OCI-LY3 (cell line): ENCODE measurements around the gene DISP3.
A peak's percentile ranks its signal among the peaks of the same experiment; 100 is the strongest.

Experiments used
- H2AFZ ChIP-seq: fragments of 200-600, 300-600 bp; shearing (Covaris generic); 2 replicates; pipeline ENCODE4 v1.6.0; 2014; ENCODE audit warnings: antibody characterized with exemption, low read depth, low read length
- H3K27ac ChIP-seq: fragments of 200-600, 300-600 bp; sonication (generic); 2 replicates; pipeline ENCODE4 v1.5.1; 2014; ENCODE audit warnings: mild to moderate bottlenecking, low read length, moderate library complexity, mixed read lengths
- H3K27me3 ChIP-seq: fragments of 200-600, 300-600 bp; sonication (generic); 2 replicates; pipeline ENCODE4 v1.6.1; 2014; ENCODE audit warnings: low read depth, low read length, mixed read lengths
- H3K36me3 ChIP-seq: fragments of 200-600, 300-600 bp; sonication (generic); replicated peaks from 2 replicates; pipeline ENCODE3; 2014; ENCODE audit warnings: low read depth, low read length, mixed read lengths
- H3K4me1 ChIP-seq: fragments of 300-600, 200-600 bp; sonication (generic); 2 replicates; pipeline ENCODE4 v1.6.1; 2014; ENCODE audit warnings: low read length, mixed read lengths
- H3K4me2 ChIP-seq: fragments of 200-600, 300-600 bp; sonication (generic); 2 replicates; pipeline ENCODE4 v1.6.1; 2014; ENCODE audit warnings: low read length, mixed read lengths
- H3K4me3 ChIP-seq: fragments of 300-600, 200-600 bp; sonication (generic); 2 replicates; pipeline ENCODE4 v1.5.1; 2014; ENCODE audit warnings: antibody characterized with exemption, mild to moderate bottlenecking, low read length, moderate library complexity
- H3K79me2 ChIP-seq: fragments of 300-600, 200-600 bp; shearing (Covaris generic); 2 replicates; pipeline ENCODE4 v1.6.1; 2014; ENCODE audit warnings: mild to moderate bottlenecking, low read length, mixed read lengths
- H3K9ac ChIP-seq: fragments of 300-600, 200-600 bp; shearing (Covaris generic); 2 replicates; pipeline ENCODE4 v1.6.0; 2014; ENCODE audit warnings: mild to moderate bottlenecking, low read length, moderate library complexity
- H3K9me3 ChIP-seq: fragments of 200-600, 300-600 bp; shearing (Covaris generic); 2 replicates; pipeline ENCODE4 v1.6.1; 2014; ENCODE audit warnings: low read length, mixed read lengths; ENCODE audit not compliant: insufficient read depth
- H4K20me1 ChIP-seq: fragments of 200-600, 300-600 bp; sonication (generic); 2 replicates; pipeline ENCODE4 v1.6.1; 2016; ENCODE audit warnings: low read length, mixed read lengths; ENCODE audit not compliant: insufficient read depth
- CTCF ChIP-seq: fragments of 200-600, 300-600 bp; sonication (generic); IDR thresholded peaks from 2 replicates; pipeline ENCODE4 v1.5.1; 2014; ENCODE audit warnings: antibody characterized with exemption, low read length, low read depth
- EZH2phosphoT487 ChIP-seq: fragments of 200-600 bp; shearing (Covaris generic); IDR thresholded peaks from 2 replicates; pipeline ENCODE4 v1.6.1; 2018; ENCODE audit warnings: antibody characterized with exemption, mixed run types, low read depth

The DISP3 gene

GRCh38 chr1:11478571-11479374 lies at the start of gene DISP3:
Gene DISP3 (plus strand): TSS chr1:11479155. CDS start chr1:11500993, 21,838 bp downstream.
- peak within 1 kb of the TSS; percentile 76 for H3K9ac ChIP-seq

GRCh38 chr1:11429226-11429625 lies 49.7 kb upstream of the DISP3 start:
- TF ChIP-seq CTCF (no peak), EZH2phosphoT487 (no peak)
- no peak overlapping the region for H3K9ac ChIP-seq
- H3K27me3 ChIP-seq, result no peaks in the 10 kb centered on the region

More at GRCh38 chr1:11478571-11479374, at the start of gene DISP3:
- Histone ChIP-seq H4K20me1 (no peaks in the 10 kb centered on the region), H3K9me3 (no peaks in the 10 kb centered on the region), H2AFZ (peak within 1 kb of the TSS; percentile 91), H3K4me3 (peak within 1 kb of the TSS; percentile 94), H3K36me3 (no peaks in the 10 kb centered on the region), H3K27me3 (peaks cover 19% of the 10 kb centered on the region), H3K27ac (peak within 1 kb of the TSS; percentile 57), H3K79me2 (no peaks in the 10 kb centered on the region), H3K4me1 (no peaks in the 10 kb centered on the region), H3K4me2 (peak within 1 kb of the TSS; percentile 89)
- TF ChIP-seq CTCF, result peak; percentile 42
- no peak for TF ChIP-seq EZH2phosphoT487

GRCh38 chr1:11429935-11430334 lies 49.0 kb upstream of the DISP3 start:
- TF ChIP-seq CTCF, result no peak
- TF ChIP-seq EZH2phosphoT487, result no peak
- no peak overlapping the region for H3K4me2 ChIP-seq
- no peaks in the 10 kb centered on the region for H3K36me3 ChIP-seq
- H4K20me1 ChIP-seq, result no peaks in the 10 kb centered on the region
- no peak overlapping the region for H3K27ac ChIP-seq
- no peaks in the 10 kb centered on the region for H3K4me1 ChIP-seq
- H2AFZ ChIP-seq, result no peak overlapping the region
- H3K9ac ChIP-seq, result no peak overlapping the region
- no peak overlapping the region for H3K4me3 ChIP-seq
- no peaks in the 10 kb centered on the region for H3K27me3 ChIP-seq
- H3K79me2 ChIP-seq, result no peaks in the 10 kb centered on the region
- H3K9me3 ChIP-seq, result no peaks in the 10 kb centered on the region

More at GRCh38 chr1:11429226-11429625, 49.7 kb upstream of the DISP3 start:
- Histone ChIP-seq H4K20me1 (no peaks in the 10 kb centered on the region), H2AFZ (no peak overlapping the region), H3K9me3 (no peaks in the 10 kb centered on the region), H3K36me3 (no peaks in the 10 kb centered on the region), H3K4me2 (no peak overlapping the region), H3K4me1 (no peaks in the 10 kb centered on the region), H3K27ac (no peak overlapping the region), H3K4me3 (no peak overlapping the region), H3K79me2 (no peaks in the 10 kb centered on the region)

GRCh38 chr1:11431941-11432507 lies 46.9 kb upstream of the DISP3 start:
- TF ChIP-seq CTCF, result no peak
- TF ChIP-seq EZH2phosphoT487, result no peak
- H3K4me1 ChIP-seq, result no peaks in the 10 kb centered on the region
- no peak overlapping the region for H3K4me2 ChIP-seq
- H2AFZ ChIP-seq, result no peak overlapping the region
- no peaks in the 10 kb centered on the region for H3K79me2 ChIP-seq
- no peak overlapping the region for H3K4me3 ChIP-seq
- H3K27me3 ChIP-seq, result no peaks in the 10 kb centered on the region
- no peaks in the 10 kb centered on the region for H4K20me1 ChIP-seq
- H3K27ac ChIP-seq, result no peak overlapping the region
- H3K9ac ChIP-seq, result no peak overlapping the region
- no peaks in the 10 kb centered on the region for H3K9me3 ChIP-seq
- no peaks in the 10 kb centered on the region for H3K36me3 ChIP-seq
